MM.1S (cell line): ENCODE results near the gene SLC24A3.

Source experiments
- EZH2 ChIP-seq: fragments of 300-600 bp; sonication (generic); optimal IDR thresholded peaks from 2 replicates; pipeline ENCODE3; 2017; ENCODE audit warnings: low read depth, mild to moderate bottlenecking, antibody characterized with exemption, low read length, mixed read lengths
- EZH2phosphoT487 ChIP-seq: fragments of 300-600 bp; sonication (generic); IDR thresholded peaks from 2 replicates; pipeline ENCODE4 v1.6.1; 2018; ENCODE audit warnings: antibody characterized with exemption, low read length
- TF ChIP-seq, protein P1 (sequence below): fragments of 300-600 bp; sonication (generic); IDR thresholded peaks from 2 replicates; pipeline ENCODE4 v1.5.1; 2016; ENCODE audit warnings: antibody characterized with exemption, low read length, mixed read lengths

DNA sequence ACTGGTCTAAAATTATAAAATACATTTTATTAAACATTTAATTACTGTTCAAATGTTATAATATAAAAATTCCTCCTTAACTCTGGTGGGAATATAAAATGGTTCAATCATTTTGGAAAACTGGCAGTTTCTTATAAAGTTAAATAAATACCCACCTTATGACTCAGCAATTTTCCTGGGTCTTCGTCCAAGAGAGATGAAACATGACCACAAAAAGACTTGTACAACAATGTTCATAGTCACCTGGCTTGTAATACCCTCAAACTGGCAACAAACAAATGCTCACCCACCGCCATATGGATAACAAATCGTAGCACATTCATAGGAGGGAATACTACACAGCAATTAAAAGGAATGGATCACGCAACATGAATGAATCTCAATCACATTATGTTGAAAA is 479.7 kb downstream of the SLC24A3 start:
- TF ChIP-seq EZH2: no peak
- TF ChIP-seq, protein P1, sequence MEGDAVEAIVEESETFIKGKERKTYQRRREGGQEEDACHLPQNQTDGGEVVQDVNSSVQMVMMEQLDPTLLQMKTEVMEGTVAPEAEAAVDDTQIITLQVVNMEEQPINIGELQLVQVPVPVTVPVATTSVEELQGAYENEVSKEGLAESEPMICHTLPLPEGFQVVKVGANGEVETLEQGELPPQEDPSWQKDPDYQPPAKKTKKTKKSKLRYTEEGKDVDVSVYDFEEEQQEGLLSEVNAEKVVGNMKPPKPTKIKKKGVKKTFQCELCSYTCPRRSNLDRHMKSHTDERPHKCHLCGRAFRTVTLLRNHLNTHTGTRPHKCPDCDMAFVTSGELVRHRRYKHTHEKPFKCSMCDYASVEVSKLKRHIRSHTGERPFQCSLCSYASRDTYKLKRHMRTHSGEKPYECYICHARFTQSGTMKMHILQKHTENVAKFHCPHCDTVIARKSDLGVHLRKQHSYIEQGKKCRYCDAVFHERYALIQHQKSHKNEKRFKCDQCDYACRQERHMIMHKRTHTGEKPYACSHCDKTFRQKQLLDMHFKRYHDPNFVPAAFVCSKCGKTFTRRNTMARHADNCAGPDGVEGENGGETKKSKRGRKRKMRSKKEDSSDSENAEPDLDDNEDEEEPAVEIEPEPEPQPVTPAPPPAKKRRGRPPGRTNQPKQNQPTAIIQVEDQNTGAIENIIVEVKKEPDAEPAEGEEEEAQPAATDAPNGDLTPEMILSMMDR: no peak
- no peak for TF ChIP-seq EZH2phosphoT487
